Tracheal epithelial cell (primary cell): Measurements from ENCODE around the gene PAGE2. TPM values are rescaled to one million over a fixed set of nuclear protein-coding genes. Genes with fewer than 3 reads are reported as not detected.

Source experiments
- total RNA-seq: library from RNA; depleted of rRNA; stranded (reverse); fragments of >200 nt; gene quantifications from 2 replicates; pipeline ENCODE4 v1.2.1, GENCODE V29; 2014

The PAGE2 gene, protein sequence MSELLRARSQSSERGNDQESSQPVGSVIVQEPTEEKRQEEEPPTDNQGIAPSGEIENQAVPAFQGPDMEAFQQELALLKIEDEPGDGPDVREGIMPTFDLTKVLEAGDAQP
- not detected in 2 replicates for total RNA-seq

DNA sequence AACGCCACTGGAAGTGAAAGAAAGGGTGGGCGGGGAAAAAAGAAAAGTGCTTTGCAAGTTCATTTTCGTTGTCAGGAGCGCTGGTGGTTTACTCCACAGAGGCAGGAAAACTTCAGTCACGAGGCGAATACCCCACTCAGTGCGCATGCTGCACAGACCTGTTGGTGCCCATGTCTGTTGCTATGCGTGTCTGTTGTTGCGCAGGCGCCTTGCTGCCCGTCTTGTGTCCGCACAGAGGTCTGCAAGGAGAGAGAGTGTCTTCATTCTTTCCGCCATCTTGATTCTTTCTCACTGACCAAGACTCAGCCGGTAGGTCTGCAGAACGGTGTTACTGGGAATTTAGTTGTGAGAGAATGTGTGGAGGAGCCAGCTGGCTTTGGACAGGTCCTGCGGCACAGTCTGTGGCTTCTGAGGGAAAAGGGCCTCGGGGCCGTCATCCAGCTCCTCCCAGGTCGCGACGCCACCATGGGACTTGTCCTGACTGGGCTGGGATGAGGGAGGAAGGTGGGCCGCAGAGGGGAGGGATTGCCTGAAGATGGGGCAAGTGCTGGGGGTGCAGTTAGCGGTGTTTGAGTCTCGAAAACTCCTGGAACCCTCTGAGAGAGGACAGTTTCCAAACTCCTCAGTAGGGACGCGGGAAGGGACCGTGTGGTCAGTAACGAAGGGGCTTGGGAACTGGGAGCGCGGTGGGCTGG, at the start of gene PAGE2:
TSS of gene PAGE2 (plus strand) at position 224 of the 695 bp plus-strand sequence. CDS start 1,003 bp downstream, outside the sequence.

GRCh38 chrX:55074851-55075467, 13.9 kb upstream of the PAGE2 start, which contains the start of gene PAGE2B:
Gene PAGE2B (plus strand): TSS chrX:55075030. CDS start chrX:55076042, 1,012 bp downstream.

Other genes starting within 250 kb of the PAGE2 start
- 2.4 TPM in 1 of 2 replicates, not detected in the other for gene TRO, start 168.2 kb upstream of the PAGE2 start, total RNA-seq
- not detected in 2 replicates for gene PFKFB1, start 94.8 kb upstream of the PAGE2 start, total RNA-seq
- 10.2 and 11.6 TPM in 2 replicates for gene APEX2, start 88.7 kb upstream of the PAGE2 start, total RNA-seq
- gene ALAS2, start 58.0 kb upstream of the PAGE2 start, total RNA-seq: not detected in 2 replicates
- not detected in 2 replicates for gene PAGE2B, start 14.0 kb upstream of the PAGE2 start, total RNA-seq
- gene PAGE5, start 131.3 kb downstream of the PAGE2 start, total RNA-seq: not detected in 2 replicates
- not detected in 2 replicates for gene PAGE3, start 175.9 kb downstream of the PAGE2 start, total RNA-seq